ENCODE data around the gene RPS2. TPM values are rescaled to one million over a fixed set of nuclear protein-coding genes. Genes with fewer than 3 reads are reported as not detected.
"Not testable (repeated sequence)": the region's sequence is repeated elsewhere in the genome, so short reads cannot be mapped to it uniquely, and the experiment has no call there.

Gene RPS2
- total RNA-seq, 1 donor from 2014 or later: 1,943 TPM

- peak; percentile 100 for DNase-seq (ENCODE audit: low read depth)
These were observed 21.6 kb downstream of the RPS2 start, which contains the start of gene MSRB1 for GRCh38 chr16:1942810-1943726. MSRB1 (minus strand) TSS chr16:1943199; CDS start chr16:1943156, 43 bp downstream.

DNA sequence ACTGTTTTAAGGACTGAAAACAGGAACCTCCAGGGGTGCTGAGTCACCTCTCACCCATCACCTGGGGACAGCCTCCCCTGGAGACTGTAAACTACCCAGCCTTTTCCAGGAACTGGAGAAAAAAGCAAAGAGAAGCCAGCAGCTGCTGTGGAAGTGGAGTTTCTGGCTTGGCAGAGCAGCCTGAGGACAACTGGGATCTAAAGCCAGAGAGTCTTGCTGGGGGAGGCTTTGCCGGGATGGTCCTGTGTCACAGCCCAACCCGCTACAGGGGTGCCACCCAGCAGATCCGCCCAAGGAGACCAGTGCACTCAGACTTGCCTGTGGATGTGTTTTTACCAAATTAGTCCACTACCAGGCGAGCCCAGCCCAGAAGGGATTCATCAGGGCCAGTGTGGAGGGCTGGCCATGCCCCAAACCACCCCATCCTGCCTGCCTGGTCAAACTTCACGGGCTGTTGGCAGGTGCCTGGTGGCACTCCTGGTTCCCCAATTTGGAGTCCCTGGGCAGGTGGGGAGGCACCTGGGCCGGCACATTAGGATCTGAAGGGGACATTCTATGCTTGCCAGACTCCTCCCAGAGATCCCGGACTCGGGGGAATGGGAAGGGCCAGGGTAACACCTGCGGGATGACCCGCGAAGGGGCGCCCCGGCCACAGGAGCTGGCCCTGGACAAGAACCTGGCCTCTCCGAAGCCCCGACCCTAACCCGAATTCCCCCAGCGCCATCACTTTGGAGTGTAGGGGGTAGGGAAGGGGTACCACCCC is 22.4 kb downstream of the RPS2 start:
- DNase-seq (ENCODE audit: low read depth): peak; percentile 70

DNA sequence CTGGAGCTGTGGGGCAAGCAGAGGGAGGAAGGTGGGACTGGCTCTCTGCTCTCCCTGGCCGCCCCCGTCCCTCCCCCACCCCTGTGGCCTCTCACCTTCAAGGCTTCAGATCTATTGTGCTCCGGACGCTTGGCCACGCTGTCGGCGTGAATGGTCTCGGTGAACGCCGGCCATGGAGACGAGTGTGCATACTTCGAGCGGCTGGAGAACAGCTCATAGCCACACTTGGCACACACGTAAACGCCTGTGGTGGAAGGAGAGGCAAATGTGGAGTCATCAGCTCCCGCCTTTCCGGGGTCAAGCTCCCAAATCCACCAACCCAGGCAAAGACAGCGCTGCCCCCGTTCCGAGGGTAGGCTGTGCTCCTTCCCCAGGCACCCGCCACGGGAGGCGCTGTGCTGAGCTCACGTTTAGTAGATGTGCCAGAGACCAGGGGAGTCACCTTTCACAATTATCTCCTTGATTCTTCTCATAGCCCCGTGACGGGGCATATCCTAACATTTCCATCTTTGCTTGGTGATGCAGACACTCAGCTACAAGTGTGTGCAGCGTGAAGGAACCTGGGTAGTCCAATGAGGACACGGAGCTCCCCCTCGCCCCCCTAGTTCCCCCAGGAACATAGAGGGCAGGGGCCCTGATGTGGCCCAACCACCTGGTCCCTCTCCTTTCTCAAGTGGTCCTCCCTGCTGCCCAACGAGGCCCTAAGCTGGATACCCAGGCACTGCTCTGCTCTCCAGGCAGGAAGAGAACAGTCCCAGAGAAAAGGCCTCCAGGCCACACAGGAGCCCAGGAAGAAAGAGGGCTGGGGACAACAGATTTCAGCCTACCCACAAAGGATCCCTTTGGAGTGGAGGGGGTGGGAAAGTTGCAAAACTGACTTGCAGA is 23.2 kb downstream of the RPS2 start:
- no peak for DNase-seq (ENCODE audit: low read depth)

GRCh38 chr16:1940273-1941161 is 24.1 kb downstream of the RPS2 start:
- DNase-seq (ENCODE audit: low read depth): peak; percentile 29

DNA sequence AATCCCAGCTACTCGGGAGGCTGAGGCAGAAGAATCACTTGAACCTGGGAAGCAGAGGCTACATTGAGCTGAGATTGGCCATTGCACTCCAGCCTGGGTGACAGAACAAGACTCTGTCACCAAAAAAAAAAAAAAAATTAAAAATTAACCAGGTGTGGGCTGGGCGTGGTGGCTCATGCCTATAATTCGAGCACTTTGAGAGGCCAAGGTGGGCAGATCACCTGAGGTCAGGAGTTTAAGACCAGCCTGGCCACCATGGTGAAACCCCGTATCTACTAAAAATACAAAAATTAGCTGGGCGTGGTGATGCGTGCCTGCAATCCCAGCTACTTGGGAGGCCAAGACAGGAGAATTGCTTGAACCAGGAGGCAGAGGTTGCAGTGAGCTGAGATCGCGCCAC is 24.8 kb downstream of the RPS2 start:
- DNase-seq (ENCODE audit: low read depth): not testable (repeated sequence)

- DNase-seq (ENCODE audit: low read depth): no peak
These were observed 25.7 kb downstream of the RPS2 start for GRCh38 chr16:1938910-1939309.

DNA sequence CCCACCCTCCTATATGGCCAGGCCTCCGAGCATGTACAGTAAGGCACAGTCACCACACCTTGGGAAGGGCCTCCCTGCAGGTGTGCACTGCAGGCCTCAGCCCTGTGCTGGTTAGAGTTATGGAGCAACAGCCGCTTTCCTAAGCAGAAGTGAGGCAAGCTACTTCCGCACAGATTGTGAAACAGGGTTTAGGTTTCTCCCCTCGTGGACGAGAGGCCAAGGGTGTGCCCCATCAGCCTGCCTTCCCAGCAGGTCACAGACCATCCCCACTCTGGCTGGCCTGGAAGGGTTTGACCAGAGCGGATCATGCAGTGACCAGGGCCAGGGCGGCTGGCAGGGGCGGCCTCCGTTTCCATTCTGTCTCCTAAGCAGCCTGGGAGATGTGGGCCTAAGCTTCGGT is 26.3 kb downstream of the RPS2 start:
- DNase-seq (ENCODE audit: low read depth): no peak

GRCh38 chr16:1936945-1937479 is 27.6 kb downstream of the RPS2 start:
- no peak for DNase-seq (ENCODE audit: low read depth)

- no peak for DNase-seq (ENCODE audit: low read depth)
These were observed 31.4 kb downstream of the RPS2 start for GRCh38 chr16:1933097-1933661.

- peak; percentile 41 for DNase-seq (ENCODE audit: low read depth)
These were observed 32.3 kb downstream of the RPS2 start for GRCh38 chr16:1932050-1933028.

DNA sequence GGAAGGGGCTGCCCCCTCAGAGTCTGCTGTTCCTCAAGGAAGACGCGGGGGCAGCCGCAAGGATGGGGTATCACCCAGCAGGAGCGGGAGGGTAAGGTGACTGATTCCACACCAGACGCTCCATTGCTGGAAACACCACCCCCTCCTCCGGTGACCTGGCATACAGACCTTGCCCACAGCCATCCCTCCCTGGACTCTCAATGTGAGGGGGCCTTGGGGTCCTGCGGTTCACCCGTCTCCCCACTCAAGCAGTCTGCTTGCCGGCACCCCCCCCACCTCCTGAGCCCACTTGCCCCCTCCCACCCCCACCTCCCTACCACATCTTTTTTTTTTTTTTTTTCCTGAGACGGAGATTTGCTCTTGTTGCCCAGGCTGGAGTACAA is 34.3 kb downstream of the RPS2 start:
- DNase-seq (ENCODE audit: low read depth): no peak

GRCh38 chr16:1929578-1930337 is 34.9 kb downstream of the RPS2 start:
- DNase-seq (ENCODE audit: low read depth): peak; percentile 82

GRCh38 chr16:1929105-1929504 is 35.5 kb downstream of the RPS2 start:
- peak; percentile 39 for DNase-seq (ENCODE audit: low read depth)

- DNase-seq (ENCODE audit: low read depth): no peak
These were observed 38.4 kb downstream of the RPS2 start for GRCh38 chr16:1926271-1926670.

DNA sequence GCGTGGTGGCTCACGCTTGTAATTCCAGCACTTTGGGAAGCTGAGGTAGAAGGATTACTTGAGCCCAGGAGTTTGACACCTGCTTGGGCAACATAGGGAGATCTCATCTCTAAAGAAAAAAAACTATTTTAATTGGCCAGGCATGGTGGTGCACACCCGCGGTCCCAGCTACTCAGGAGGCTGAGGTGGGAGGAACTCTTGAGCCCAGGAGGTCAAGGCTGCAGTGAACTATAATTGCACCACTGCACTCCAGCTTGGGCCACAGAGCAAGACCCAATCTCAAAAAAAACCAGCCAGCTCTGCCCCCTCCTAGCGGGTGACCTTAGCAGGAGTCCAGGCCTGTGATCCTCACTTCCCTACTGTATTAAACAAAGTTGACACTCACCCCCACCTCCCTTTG is 40.5 kb downstream of the RPS2 start:
- DNase-seq (ENCODE audit: low read depth): no peak

DNA sequence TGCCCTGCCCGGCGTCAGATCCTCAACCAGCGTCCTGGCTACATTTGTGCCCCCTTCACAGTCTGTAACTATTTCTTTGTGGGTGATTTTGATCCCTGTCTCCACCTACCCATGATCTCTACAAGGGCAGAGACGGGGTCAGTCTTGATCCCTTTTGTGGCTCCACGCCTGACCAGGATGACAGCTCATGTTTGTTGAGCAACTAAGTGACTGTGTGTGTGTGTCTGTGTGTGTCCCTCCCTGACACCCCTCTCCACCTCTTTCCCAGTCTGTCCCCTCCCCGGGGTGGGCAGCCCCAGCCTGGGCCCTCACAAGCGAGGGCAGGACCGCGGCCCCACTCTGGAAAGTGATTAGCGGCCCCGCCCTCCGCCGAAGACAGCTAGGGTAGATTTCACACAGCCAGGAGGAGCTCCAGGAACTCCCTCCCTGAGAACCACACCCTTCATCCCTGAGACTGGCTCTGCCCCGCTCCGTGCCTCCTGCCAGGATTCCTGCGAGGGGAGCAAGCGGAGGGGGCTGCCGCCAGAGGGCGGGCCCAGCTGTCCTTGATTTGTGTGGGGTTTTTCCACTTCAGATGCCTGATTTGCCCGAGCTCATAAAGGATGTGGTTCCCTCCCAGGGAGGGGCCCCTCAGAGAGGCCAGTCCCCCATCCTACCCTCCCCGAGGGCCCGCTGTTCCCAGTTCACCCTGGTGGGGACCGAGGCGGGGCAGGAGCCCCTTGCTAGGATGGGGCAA is 41.2 kb downstream of the RPS2 start:
- DNase-seq (ENCODE audit: low read depth): peak; percentile 53

DNA sequence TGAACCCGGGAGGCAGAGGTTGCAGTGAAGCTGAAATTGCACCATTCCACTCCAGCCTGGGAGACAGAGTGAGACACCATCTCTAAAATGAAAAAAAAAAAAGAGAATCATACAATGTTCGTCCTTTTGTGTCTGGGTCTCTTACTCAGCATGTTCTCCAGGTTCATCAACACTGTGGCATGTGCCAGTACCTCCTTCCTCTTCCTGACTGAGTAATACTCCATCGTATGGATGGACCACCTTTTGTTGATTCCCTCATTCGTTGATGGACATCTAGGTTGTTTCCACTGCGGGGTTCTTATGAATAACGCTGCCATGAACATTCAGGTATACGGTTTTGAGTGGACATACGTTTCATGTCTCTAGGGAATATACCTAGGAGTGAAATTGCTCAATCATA is 42.3 kb downstream of the RPS2 start:
- DNase-seq (ENCODE audit: low read depth): no peak

Measured in myocyte (in vitro differentiated cells).